Hematopoietic multipotent progenitor cell treated with erythropoietin and hydrocortisone succinate and interleukin-3 and kit ligand, for 4 days (in vitro differentiated cells): Measurements from ENCODE around the gene DENND1A.
A peak's percentile ranks its signal among the peaks of the same experiment; 100 is the strongest.
"Not testable (repeated sequence)": the region's sequence is repeated elsewhere in the genome, so short reads cannot be mapped to it uniquely, and the experiment has no call there.

Experiments
- DNase-seq: peaks from one replicate; pipeline ENCODE4 v3.0.0-alpha.2; 2015

Gene DENND1A

GRCh38 chr9:123929870-123930831, at the start of gene DENND1A:
Gene DENND1A, minus strand, starts transcription at chr9:123930126. Its CDS starts 221 bp downstream, at chr9:123929905.
- peak; percentile 95 for DNase-seq

GRCh38 chr9:123978981-123979380, 49.1 kb upstream of the DENND1A start:
- DNase-seq: no peak

- not testable (repeated sequence) for DNase-seq
Measured at GRCh38 chr9:123976579-123976978, 46.7 kb upstream of the DENND1A start.

GRCh38 chr9:123975871-123976270, 45.9 kb upstream of the DENND1A start:
- no peak for DNase-seq

GRCh38 chr9:123974471-123974870, 44.5 kb upstream of the DENND1A start:
- DNase-seq: no peak

GRCh38 chr9:123973590-123974223, 43.8 kb upstream of the DENND1A start:
- DNase-seq: no peak

- no peak for DNase-seq
Measured at GRCh38 chr9:123972618-123973017, 42.7 kb upstream of the DENND1A start.

GRCh38 chr9:123967323-123967722, 37.4 kb upstream of the DENND1A start:
- DNase-seq: no peak

GRCh38 chr9:123965801-123966686, 36.1 kb upstream of the DENND1A start:
- DNase-seq: no peak

GRCh38 chr9:123964761-123965160, 34.8 kb upstream of the DENND1A start:
- DNase-seq: peak; percentile 15

- no peak for DNase-seq
Measured at GRCh38 chr9:123960965-123961364, 31.0 kb upstream of the DENND1A start.

- DNase-seq: no peak
Measured at GRCh38 chr9:123960366-123960765, 30.4 kb upstream of the DENND1A start.

- DNase-seq: no peak
Measured at GRCh38 chr9:123959787-123960186, 29.9 kb upstream of the DENND1A start.

GRCh38 chr9:123957731-123958130, 27.8 kb upstream of the DENND1A start:
- no peak for DNase-seq

GRCh38 chr9:123957168-123957721, 27.3 kb upstream of the DENND1A start:
- no peak for DNase-seq

GRCh38 chr9:123955637-123956036, 25.7 kb upstream of the DENND1A start:
- DNase-seq: no peak

- peak; percentile 15 for DNase-seq
Measured at GRCh38 chr9:123954518-123955280, 24.8 kb upstream of the DENND1A start.

GRCh38 chr9:123952641-123953495, 22.9 kb upstream of the DENND1A start:
- no peak for DNase-seq

- no peak for DNase-seq
Measured at GRCh38 chr9:123948286-123948685, 18.4 kb upstream of the DENND1A start.

GRCh38 chr9:123947326-123947725, 17.4 kb upstream of the DENND1A start:
- DNase-seq: no peak
